NCI-H2029 treated with DMSO at 0.1 percent for 48 hours (cell line): ENCODE data around the gene GATAD2A.
A peak's percentile ranks its signal among the peaks of the same experiment; 100 is the strongest.
"Not testable (repeated sequence)": the region's sequence is repeated elsewhere in the genome, so short reads cannot be mapped to it uniquely, and the experiment has no call there.

Experiments used
- DNase-seq: peaks from one replicate; lab custom pipeline; 2025; lab: John Stamatoyannopoulos, UW

The GATAD2A gene, protein sequence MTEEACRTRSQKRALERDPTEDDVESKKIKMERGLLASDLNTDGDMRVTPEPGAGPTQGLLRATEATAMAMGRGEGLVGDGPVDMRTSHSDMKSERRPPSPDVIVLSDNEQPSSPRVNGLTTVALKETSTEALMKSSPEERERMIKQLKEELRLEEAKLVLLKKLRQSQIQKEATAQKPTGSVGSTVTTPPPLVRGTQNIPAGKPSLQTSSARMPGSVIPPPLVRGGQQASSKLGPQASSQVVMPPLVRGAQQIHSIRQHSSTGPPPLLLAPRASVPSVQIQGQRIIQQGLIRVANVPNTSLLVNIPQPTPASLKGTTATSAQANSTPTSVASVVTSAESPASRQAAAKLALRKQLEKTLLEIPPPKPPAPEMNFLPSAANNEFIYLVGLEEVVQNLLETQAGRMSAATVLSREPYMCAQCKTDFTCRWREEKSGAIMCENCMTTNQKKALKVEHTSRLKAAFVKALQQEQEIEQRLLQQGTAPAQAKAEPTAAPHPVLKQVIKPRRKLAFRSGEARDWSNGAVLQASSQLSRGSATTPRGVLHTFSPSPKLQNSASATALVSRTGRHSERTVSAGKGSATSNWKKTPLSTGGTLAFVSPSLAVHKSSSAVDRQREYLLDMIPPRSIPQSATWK

DNA sequence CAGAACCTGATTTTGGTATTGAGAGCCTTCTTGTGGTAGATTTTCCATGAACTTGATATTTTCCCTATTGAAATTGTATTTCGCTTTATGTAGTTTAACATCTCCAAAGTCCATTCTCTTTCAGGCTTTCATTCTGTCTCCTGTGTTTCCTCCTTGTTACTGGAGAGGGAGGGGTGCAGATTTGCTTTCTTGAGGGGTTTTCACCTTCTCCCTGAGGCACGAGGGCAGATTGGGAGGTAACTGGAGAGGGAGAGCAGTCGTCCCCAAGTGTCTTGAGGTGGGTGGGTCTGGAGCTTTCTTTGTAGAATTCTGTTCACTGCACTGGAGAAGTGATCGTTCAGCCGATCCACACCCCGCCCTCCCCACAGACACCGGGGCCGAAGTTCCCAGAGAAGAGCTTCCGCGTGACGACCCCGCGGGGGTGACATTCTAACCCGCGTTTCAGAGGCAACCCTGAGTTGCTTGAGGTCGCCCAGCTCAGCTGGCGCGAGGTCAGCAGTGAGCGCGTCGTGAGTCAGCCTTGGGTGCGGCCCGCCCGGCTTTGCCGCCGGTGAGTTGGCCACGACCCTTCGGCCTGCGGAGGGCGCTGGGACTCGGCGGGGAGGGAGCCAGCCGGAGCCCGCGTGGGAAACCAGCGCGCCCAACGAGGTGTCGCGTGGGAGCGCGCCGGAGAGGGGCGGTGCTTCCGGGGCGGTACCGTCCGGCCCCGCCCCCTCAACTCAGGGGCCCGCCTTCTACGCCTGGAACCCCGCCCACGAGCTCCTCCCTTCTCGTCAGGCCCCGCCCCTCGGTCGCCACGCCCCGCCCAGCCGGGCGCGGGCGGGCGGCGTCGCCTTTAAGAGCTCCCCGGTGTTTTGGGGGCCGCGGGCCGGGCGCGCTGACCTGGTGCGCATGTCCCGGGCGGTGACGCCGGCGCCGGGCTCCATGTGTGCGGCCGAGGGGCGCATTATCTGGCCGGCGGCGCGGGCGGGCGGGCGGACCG is at the start of gene GATAD2A:
TSS of gene GATAD2A (plus strand) at position 797 of the 982 bp plus-strand sequence. CDS start 59,671 bp downstream, outside the sequence.
- DNase-seq, result peak; percentile 40

DNA sequence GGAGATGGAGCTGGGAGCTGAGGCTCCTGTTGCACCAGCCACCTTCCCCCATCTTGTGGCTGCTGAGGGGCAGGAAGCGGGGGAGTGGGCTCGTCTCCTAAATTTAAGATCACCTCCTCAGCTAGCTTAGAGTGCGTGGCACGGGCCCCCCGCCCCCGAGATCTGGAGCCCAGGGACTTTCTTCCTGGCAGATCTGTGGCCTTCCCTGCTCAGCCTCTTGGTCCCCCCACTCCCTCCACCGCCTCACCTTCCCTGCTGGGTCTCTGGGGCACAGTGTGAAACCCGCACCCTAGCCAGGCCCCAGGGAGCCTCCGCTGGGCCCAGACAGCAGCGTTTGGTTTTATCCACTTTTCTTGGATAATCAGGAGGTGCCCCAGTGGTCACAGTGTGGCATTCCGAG is 49.0 kb upstream of the GATAD2A start:
- DNase-seq, result no peak

DNA sequence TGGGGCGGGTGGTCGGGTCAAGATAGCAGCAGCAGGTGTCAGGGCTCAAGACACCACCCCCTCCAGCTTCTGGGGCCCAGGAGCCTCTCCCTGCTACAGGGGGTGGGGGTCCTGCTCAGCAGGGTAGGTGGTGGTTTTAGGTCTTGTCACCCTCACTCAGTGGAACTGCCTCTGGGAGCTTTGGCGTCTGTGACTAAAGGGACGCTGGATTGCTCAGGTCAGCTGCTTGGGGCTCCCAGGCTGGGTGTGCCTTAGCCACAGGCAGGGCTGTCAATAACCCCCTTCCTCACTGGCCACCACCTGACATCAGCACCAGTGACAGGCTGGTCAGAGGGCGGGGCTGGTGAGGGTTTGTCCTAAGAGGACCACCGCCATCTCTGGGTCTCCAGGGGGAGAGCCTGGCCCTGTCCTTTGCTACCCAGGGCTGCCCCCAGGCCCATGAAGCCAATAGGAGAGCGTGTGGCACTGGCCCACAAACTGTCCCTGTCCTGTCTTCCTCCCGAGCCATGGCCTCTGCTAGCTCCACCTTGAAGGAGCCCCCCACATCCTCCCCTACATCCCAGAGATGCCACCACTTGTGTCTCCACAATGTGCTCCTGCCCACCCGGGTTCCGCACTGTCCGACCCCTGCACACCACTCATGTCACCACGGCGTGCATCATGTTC is 48.4 kb upstream of the GATAD2A start:
- no peak for DNase-seq

DNA sequence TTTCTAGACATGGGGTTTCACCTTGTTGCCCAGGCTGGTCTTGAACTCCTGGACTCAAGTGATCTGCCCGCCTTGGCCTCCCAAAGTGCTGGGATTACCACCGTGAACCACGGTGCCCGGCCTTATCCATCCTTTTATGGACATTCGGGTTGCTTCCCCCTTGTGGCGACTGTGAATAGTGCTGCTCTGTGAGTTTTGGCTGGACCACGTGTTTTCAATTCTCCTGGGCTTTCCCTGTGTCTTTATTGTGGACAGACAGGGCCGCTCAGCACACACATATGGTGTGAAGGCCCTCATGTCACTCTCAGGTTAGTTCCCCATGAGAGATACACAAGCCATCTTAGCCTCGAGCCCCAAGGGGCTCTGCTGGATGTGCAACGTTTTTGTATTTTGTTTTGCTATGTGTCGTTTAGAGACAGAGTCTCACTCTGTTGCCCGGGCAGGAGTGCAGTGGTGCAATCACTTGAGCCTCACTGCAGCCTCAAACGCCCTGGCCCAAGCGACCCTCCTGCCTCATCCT is 44.3 kb upstream of the GATAD2A start:
- peak; percentile 84 for DNase-seq

DNA sequence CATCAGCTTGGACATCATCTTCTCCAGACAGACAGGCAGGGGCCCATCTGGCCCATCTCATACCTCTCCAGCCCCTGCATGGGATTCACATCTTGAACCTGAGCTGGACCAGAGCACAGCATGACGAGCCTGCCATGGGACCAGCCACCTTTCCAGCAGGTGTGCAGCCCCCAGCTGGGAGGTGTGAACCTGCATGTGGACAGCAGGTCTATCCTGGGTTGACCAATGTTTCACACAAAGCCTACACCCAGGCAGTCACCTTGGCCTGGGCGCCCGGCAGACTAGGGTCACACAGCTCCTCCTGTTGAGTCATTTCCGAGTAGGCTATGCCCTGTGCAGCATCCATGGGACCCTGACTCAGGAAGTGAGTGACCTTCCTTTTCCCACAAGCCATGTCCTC is 43.4 kb upstream of the GATAD2A start:
- DNase-seq, result no peak

DNA sequence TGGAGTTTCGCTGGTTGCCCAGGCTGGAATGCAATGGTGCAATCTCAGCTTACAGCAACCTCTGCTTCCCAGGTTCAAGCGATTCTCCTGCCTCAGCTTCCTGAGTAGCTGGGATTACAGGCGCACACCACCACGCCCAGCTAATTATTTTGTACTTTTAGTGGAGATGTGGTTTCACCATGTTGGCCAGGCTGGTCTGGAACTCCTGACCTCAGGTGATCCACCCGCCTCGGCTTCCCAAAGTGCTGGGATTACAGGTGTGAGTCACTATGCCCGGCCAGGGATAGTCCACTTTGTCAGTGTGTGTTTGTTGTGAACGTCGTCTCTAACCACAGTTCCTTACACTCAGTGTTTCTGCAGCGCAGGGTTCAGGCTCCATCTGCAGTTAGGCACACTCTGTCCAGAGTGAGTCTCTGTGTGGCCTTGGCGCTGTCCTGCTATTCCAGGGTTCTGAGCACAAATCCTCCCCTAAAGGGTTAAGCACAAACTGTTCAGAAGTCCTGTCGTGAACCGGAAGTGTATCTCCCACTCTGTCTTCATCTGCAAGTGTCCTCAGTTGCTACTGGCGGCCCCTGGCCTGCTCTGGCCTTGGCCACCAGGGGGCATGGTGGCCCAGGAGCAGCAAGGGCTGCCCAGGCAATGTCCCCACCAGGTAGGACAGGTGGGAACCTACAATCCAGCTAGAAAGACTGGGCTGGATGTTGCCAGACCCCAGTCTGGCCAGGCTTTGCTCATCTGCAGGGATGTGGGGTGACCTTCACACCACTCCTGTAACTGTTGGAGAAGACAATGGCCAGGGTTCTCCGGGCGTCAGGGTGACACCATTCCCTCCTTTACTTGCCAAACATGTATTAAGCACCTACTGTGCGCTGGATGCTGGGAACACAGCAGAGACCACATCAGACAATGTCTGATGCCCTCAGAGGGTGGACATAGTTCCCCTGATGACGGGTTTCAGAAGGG is 38.8 kb upstream of the GATAD2A start:
- DNase-seq, result peak; percentile 70

DNA sequence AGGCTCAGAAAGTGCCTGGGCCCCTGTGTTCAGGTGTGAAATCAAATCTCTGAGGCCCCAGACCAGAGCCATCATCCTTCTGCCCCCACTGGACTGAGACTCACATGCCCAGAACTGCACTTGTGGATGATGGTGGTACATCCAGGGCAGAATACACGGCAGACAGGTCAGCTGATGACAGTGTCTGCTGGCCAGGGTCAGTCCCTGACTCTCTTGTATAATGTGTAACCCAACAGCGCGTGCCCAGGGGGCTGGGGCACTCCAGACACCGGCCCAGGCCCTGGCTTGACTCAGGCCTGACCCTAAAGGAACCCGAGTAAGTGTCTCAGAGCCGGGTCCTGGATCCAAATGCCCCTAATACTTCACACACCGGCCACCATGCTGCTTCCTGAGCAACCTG is 37.4 kb upstream of the GATAD2A start:
- no peak for DNase-seq

DNA sequence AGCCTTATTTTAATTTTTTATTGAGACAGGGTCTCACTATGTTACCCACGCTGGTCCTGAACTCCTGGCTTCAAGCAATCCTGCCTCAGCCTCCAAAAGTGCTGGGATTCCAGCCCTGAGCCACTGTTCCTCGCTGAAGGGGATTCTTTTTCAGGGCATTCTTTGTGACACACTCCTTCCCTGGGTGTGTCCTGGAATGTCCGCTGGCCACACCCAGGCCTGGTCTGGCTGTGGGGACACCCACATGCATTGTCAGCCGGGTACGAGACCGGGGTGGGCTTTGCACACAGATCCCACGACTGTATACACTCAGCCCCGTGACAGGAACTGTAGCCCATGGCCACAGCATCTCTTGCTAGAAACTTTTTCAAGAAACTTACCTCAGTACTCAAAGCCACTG is 34.4 kb upstream of the GATAD2A start:
- no peak for DNase-seq

DNA sequence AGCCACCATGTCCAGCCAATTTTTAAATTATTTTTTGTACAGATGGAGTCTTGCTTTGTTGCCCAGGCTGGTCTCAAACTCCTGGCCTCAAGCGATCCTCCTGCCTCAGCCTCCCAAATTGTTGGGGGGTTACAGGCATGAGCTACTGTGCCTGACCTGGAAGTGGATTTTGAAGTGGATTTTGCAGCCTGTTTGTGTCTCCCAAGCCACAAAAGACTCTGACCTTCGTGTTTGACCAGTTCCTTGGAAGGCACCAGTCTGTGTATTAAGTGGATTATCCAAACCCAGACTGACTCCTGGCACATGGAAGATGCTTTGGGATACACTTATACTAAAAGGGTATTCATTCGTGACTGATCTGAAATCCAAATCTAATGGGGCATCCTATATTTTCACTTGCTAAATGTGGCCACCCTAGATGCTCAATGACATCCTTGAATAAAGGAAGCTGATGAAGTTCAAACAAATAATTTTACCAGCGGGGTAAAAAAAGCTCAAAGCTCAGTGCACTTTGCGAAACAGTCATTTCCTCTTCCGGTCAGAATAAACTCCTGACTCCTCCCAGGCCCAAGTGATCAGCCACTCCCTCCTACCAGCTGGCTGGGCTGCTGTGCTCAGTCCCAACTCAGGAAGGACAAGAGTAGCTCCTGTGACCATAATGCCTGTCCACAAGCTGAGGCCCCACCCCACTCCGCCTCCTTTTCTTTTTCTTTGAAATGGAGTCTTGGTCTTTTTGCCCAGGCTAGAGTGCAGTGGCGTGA is 32.6 kb upstream of the GATAD2A start:
- no peak for DNase-seq

DNA sequence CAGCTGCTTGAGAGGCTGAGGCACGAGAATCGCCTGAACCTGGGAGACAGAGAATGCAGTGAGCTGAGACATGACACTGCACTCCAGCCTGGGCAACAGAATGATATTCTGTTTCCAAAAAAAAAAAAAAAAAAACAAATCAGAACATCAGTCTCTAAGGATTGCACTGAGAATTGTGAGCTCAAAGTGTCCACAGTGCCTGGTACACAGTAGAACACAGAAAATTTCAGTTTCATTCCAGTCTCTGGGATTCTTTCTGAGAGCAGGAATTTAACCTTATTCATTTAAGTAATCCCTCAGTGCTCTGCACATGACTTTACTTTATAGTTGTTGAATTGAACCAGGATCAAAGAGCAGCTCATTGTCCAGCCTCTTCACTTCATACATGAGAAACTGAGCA is 25.9 kb upstream of the GATAD2A start:
- no peak for DNase-seq

DNA sequence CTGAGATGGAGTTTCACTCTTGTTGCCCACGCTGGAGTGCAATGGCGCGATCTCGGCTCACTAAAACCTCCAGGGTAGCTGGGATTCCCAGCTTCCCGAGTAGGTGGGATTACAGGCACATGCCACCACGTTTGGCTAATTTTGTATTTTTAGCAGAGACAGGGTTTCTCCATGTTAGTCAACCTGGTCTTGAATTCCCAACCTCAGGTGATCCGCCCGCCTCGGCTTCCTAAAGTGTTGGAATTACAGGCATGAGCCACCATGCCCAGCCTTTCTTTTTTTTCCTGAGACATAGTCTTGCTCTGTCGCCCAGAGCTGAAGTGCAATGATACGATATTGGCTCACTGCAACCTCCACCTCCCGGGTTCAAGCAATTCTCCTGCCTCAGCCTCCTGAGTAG is 25.2 kb upstream of the GATAD2A start:
- DNase-seq, result not testable (repeated sequence)

DNA sequence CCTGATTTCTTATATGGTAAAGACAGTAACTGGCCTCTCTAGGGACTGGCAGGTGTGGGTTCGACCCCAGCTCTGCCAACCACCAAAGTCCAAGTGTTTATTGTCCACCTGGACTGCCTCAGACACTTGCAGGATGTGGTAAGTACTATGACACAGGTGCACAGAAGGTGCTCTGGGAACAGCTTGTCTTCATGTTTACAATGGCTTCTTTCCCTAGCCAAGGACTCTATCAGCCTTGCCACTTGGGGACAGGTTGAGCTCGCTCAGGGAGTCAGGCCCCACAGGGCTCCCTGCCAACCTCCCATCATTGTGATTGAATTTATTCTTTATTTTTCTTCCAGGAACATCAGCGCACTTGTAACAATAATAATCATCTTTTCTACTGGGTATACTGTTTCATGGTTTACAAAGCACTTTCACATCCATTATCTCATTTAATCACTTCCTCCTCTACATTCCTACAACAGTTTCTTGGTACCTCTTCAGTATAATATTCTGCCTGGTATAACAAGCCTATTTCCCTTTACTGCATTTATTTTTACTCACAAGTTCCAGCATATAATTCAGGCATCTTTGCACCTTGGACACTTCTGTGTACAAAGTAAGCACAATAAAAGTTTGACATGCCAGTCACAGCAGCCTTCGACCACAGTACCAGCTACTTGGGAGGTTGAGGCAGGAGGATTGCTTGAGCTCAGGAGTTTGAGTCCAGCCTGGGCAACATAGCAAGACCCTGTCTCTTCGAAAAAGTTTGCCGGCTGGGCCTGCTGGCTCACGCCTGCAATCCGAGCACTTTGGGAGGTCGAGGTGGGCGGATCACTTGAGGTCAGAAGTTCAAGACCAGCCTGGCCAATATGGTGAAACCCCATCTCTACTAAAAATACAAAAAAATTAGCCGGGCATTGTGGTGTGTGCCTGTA is 24.2 kb upstream of the GATAD2A start:
- peak; percentile 82 for DNase-seq

DNA sequence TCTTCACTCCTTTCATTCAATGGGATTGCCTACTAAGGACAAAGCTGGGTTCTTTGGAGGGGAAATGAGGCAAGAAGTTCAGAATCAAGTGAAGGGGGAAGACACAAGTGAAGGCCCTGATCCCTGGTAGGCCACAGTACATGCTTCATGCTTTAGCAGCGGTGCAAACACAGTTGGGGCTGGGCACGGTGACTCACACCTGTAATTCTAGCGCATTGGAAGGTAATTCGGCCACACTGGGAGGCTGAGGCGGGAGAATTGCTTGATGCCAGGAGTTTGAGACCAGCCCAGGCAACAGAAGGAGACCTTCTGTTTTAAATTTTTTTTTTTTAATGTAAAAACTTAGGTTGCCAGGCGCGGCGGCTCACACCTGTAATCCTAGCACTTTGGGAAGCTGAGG is 23.4 kb upstream of the GATAD2A start:
- no peak for DNase-seq

DNA sequence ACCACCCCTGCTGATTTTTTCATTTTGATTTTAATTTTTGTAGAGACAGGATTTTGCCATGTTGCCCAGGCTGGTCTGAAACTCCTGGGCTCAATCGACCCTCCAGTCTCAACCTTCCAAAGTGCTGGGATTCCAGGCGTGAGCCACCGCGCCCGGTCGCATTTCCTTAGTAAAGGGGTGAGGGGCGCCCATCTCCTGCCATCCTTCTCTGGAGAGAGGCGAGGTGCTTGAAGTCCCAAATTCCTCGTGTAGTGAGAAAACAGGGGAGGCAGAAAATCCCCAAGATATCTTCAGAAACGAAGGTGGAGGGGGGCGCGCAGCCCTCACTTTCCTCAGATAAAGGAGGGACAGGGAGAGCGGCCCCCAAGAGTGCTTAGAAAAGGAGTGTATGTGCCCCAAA is 21.0 kb upstream of the GATAD2A start:
- no peak for DNase-seq

DNA sequence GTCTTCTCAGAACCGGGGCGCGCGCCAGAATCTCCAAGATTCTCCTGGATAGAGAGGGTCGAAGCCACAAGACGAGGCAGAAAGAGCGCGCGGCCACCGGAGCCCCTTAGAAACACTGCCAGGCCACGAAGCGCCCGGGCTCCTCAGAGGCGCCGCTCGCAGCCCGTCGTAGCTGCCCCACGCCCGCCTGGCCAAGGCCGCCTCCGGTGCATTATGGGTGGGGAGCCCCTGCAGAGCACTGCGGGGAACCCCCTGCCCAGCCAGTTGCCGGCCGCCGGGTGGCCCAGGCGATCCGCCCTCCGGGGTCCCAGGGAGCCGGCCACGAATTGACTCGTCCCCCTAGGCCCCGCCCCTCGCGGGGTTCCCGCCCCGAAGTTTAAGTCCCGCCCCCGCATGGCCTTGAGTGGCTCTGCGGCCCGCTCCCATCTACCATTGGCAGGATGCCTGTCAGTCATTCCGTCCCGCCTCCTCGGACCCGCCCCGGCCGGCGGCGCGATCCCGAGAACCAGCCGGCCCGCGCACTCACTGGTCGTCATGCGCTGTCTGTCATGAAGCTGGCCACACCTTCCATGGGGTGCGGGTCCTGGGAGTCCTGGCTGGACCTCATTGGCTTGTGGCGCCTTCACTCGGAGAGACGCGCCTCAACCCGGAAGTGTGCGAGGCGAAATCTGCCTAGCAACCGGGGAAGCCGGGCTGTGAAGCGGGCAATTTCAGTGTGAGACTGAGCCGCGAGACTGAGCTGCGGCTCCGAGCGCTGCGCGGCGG is 20.2 kb upstream of the GATAD2A start:
- peak; percentile 91 for DNase-seq

DNA sequence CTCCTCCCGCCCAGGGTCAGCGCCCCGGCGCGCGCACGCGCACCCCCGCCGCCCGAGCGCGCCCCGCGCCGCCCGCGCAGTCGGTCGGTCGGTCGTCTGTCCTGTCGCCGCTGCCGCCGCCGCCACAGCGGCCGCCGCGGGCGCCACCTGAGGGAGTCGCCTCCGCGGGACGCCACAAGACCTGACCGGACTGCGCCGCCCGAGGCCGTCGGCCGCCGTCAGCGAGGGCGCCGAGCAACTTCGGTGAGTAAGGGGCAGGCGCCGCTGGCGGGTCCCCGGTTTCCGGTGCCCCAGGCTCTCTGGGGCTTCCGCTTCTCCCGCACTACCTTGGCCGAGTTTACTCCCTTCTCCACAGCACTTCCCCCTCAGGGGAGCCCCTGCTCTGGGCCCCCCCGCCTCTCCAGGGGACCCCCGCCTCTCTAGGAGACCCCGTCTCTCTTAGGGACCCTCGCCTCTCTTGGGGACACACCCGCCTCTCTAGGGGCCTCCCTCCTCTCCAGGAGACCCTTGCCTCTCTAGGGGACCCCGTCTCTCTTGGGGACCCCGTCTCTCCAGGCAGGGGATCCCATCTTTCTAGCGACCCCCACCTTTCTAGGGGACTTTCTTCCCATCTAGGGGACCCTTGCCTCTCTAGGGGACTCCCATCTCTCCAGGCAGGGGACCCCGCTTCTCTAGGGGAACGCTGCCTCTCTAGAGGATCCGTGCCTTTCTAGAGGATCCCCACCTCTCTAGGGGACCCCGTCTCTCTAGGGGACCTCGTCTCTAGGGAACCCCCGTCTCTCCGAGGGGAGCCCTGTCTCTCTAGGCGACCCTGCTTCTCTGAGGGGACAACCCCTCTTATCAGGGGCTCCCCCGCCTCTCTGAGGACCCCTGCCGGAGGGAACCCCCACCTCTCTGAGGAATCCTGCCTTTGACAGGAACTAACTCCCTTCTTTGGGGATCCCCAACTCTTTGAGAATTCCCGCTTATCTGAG is 19.3 kb upstream of the GATAD2A start:
- DNase-seq, result no peak

DNA sequence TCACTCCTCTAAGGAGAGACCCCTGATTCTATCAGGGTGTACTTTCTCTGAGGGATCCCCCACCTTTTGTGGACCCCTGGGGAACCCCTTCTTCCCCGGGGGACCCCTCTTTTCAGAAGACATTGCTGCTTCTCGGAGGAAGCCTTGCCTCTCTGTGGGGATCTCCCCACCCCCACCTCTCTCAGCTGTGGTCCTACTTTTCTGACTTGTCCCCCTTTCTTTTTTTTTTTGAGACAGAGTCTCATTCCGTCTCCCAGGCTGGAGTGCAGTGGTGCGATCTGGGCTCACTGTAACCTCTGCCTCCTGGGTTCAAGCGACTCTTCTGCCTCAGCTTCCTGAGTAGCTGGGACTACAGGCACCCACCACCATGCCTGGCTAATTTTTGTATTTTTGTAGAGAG is 18.4 kb upstream of the GATAD2A start:
- DNase-seq, result no peak
